ENCODE measurements around the gene DUSP28.

The DUSP28 gene

GRCh38 chr2:240573516-240574385 is 13.6 kb downstream of the DUSP28 start:
- no peak for DNase-seq

DNA sequence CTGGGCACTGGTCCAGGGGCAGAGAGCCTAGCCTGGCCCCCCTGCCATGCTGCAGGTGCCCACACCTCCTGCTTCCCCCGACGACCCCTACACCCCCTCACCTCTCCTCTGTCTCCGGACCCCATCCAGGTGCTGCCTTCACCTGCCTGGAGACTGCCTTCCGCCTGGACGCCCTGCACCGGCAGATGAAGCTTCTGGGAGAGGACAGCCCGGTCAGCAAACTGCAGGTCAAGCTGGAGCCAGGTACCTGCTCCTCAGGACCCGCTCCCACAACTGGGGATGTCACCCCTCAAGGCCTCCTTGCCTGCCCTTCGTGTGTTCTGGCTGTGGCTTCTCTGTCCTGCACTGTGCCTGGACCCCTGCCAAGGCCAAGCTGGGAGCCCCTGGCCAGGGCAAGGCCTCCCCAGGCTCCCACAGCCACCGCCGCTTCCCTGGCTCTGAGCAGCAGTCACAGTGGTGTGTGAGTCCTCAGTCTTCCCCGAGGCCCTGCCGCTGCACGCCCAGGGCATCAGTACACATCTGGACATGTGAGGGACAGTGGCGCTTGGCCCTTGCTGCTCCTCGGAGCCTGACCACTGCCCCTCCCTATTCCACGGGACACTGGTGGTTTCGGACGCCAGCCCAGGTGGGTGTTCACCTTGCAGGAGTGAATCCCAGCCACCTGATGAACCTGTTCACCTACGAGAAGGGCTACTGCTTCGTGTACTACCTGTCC is 14.4 kb downstream of the DUSP28 start:
- DNase-seq, result no peak

DNA sequence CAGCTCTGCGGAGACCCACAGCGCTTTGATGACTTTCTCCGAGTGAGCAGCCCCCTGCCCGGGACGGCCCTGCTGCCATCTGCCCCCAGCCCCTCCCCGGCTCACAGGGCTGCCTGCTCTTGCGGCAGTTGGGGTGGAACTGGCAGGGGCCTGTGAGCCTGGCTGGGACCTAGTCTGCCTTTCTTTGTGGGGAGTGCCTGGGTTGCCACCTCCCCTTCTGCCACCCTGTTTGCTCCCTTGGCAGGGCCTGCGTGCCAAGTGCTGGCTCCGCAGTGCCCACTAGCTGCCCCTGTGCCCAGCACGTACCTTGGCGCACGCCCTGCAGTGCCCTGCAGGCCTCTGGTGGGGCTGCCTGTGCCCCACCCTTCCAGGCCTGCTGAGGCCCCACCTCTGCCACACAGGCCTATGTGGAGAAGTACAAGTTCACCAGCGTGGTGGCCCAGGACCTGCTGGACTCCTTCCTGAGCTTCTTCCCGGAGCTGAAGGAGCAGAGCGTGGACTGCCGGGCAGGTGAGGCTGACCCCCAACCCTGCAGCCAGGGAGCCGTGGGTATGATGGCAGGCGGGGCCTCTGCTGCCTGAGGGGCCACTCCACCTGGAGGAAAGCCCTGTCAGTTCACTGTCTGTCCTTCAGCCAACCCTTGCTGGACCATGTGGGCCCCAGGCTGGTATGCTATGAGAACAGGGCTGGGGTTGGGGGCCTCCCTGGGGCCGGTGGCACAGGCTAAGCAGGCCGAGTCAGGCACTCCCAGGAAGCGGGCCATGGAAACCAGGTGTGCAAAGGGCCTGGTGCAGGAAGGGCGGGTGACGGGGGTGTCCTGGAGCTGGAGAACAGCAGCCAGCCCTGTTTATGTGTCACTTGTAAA is 15.2 kb downstream of the DUSP28 start:
- DNase-seq, result no peak

- DNase-seq, result no peak
These were observed 15.9 kb downstream of the DUSP28 start for GRCh38 chr2:240576036-240576435.

- DNase-seq, result no peak
These were observed 16.5 kb downstream of the DUSP28 start for GRCh38 chr2:240576436-240577205.

DNA sequence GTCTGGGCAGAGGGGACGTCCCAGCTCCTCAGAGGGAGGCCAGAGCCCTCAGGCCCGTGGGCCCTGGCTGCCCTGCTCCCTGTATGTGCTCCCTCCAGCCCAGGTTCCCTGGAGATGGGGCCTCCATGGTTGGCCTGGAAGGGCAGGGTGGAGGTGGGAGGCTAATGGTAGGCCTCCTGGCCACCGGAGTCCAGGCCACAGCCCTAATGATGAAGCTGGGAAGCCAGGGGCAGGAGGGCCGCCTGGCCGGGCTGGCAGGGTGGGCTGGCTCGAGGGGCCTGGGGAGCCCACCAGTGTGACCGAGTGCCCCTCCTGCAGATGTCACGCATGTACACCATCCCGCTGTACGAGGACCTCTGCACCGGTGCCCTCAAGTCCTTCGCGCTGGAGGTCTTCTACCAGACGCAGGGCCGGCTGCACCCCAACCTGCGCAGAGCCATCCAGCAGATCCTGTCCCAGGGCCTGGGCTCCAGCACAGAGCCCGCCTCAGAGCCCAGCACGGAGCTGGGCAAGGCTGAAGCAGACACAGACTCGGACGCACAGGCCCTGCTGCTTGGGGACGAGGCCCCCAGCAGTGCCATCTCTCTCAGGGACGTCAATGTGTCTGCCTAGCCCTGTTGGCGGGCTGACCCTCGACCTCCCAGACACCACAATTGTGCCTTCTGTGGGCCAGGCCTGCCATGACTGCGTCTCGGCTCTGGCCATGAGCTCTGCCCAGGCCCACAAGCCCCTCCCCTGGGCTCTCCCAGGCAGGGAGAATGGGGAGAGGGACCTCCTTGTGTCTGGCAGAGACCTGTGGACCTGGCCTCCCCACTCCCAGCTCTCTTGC is 17.3 kb downstream of the DUSP28 start:
- no peak for DNase-seq

DNA sequence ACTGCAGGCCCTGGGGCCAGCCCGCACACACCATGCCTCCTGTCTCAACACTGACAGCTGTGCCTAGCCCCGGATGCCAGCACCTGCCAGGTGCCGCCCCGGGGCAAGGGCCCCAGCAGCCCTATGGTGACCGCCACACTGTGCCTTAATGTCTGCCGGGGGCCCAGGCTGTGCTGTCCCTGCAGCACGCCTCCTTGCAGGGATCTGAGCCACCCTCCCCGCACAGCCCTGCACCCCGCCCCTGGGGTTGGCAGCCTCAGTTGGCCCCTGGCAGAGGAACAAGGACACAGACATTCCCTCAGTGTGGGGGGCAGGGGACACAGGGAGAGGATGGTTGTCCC is 17.9 kb downstream of the DUSP28 start:
- no peak for DNase-seq

- DNase-seq, result no peak
These were observed 18.3 kb downstream of the DUSP28 start for GRCh38 chr2:240578488-240578887.

GRCh38 chr2:240579071-240579762 is 19.1 kb downstream of the DUSP28 start:
- DNase-seq, result no peak

GRCh38 chr2:240579771-240580614 is 19.8 kb downstream of the DUSP28 start:
- no peak for DNase-seq

GRCh38 chr2:240581811-240582210 is 21.7 kb downstream of the DUSP28 start:
- no peak for DNase-seq

GRCh38 chr2:240582781-240583180 is 22.6 kb downstream of the DUSP28 start:
- no peak for DNase-seq

GRCh38 chr2:240583774-240584173 is 23.6 kb downstream of the DUSP28 start:
- DNase-seq, result no peak

DNA sequence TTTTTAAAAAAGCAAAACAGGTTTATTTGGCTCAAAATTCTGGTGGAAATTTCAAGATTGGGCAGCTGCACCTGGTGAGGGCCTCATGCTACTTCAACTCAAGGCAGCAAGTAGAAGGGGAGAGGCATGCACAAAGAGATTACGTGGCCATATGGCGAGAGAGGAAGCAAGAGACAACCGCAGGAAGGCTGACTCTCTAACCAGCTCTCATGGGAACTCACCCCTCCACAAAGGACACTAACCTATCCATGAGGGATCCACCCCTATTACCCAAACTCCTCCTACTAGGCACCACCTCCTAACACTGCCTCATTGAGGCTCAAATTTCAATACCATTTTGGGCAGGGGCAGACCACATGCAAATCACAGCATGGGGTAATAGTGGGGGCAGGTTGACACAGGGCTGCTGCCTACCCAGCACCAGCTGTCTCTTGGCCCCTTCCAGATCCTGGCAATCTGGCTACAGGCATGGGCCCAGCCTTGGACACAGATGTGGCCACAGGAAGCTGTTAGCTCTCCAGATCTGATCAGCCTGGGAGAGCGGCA is 24.4 kb downstream of the DUSP28 start:
- DNase-seq, result no peak

- DNase-seq, result no peak
These were observed 24.9 kb downstream of the DUSP28 start for GRCh38 chr2:240585101-240585500.

DNA sequence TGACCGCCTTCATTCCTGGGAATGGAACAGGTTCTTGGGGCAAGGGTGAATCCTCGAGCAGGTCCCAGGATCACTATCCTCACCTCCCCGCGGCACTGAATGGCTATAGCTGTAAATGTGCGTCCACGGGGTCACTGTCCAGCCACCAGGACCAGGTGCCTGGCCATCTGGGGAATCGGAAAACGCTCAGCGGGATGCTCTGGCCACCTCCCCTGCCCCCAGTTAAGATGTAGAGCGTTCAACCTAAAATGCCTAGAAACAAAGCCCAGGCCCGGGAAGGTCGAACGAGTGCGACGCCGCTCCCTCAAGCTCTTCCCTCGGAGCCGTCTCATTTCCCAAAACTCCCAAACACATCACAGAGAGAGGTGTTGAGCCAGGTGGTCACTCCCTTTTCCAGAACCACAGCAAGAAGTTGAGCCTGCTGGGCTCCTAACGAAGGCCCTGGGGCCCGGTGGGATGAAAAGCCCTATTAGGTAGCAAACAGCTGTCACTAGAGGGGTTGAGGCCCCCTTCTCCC is 25.6 kb downstream of the DUSP28 start:
- no peak for DNase-seq

- peak; percentile 94 for DNase-seq
These were observed 26.2 kb downstream of the DUSP28 start, which contains the start of gene CAPN10 for GRCh38 chr2:240586198-240586918. TSS of gene CAPN10 (plus strand) at chr2:240586734. CDS start at chr2:240586912, 178 bp downstream.

DNA sequence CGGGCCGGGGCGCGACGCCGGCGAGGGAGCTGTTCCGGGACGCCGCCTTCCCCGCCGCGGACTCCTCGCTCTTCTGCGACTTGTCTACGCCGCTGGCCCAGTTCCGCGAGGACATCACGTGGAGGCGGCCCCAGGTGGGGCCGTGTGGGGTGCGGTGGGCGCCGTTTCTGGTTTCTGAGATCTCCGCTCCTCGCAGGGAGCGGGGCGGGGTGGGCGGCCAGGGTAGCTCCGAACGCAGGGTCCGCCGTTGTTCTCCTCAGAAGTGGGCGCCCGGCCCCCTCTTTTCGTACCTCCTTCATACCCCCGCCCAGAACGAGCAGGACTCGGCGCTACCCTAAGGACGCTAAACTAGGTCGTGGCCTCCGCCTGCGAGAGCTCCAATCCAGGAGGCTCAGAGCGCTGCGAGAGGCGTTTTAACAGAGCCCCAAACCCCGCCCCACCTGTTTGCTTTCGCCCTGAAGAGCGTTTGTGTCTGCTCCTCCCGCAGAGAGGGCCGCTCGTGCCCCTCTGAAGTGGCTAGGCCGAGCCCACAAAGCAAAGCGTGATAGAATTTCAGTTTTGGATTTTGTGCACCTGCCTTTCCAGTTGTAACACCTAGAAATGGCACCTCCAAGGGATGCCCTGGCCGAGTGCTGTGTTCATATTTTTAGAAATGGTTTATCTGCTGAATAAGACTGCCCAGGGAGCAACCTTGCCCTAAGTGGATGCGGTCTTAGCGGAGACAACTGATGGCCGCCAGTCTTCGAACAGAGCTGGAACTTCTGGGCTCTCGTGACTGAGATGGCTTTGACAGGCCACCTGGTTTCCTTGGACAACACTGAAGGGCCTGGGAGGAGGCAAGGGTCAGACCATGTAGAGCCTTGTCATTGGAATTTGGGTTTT is 27.0 kb downstream of the DUSP28 start:
- DNase-seq, result peak; percentile 33

Data from NCI-H2227 treated with DMSO at 0.1 percent for 48 hours (cell line).